Prostate gland (tissue), 2 donors: ENCODE data around the gene ABCC9. TPM values are rescaled to one million over a fixed set of nuclear protein-coding genes. Genes with fewer than 3 reads are reported as not detected.

Source experiments
- DNase-seq: peaks from one replicate; pipeline ENCODE4 v3.0.0-alpha.2; 2019; ENCODE audit warnings: low spot score
- H3K27ac ChIP-seq, 2 donors: fragments of 200-600 bp; sonication (generic); 2 replicates each; pipeline ENCODE4 v1.5.1; 2017 to 2019
- H3K27me3 ChIP-seq: fragments of 200-600 bp; sonication (generic); replicated peaks from 2 replicates; pipeline ENCODE4 v1.5.1; 2019; ENCODE audit not compliant: insufficient read depth
- H3K36me3 ChIP-seq, 2 donors: fragments of 200-600 bp; sonication (generic); 1 replicate in 1 of 2; 2 replicates in 1 of 2; pipeline versions ENCODE4 v1.5.1 to v1.8.1; 2017 to 2019
- H3K4me1 ChIP-seq: fragments of 200-600 bp; sonication (generic); replicated peaks from 2 replicates; pipeline ENCODE4 v1.5.1; 2019
- H3K4me3 ChIP-seq, 2 donors: fragments of 200-600 bp; sonication (generic); 2 replicates each; pipeline ENCODE4 v1.5.1; 2017 to 2019
- H3K9me3 ChIP-seq: fragments of 200-600 bp; sonication (generic); 2 replicates; pipeline ENCODE4 v1.5.1; 2017
- CTCF ChIP-seq, 4 experiments: fragments of 200-600 bp in 2 of 4; fragments of 450-650 bp in 2 of 4; sonication (generic) in 2 of 4; IDR thresholded peaks; 1 replicate in 3 of 4; 2 replicates in 1 of 4; pipeline ENCODE4 v1.5.1; 2016 to 2019; ENCODE audit warnings: antibody characterized with exemption in 4 of 4, mild to moderate bottlenecking in 2 of 4, moderate library complexity in 2 of 4
- POLR2A ChIP-seq: fragments of 450-650 bp; IDR thresholded peaks from one replicate; pipeline ENCODE4 v1.6.1; 2016; ENCODE audit warnings: antibody characterized with exemption, mild to moderate bottlenecking
- POLR2AphosphoS5 ChIP-seq: sonication (generic); formaldehyde crosslinking; IDR thresholded peaks from one replicate; pipeline ENCODE4 v1.6.1; 2017; ENCODE audit warnings: antibody characterized with exemption
- WGBS: methylation state at CpG from one replicate; pipeline ENCODE4 v1.1.5; 2018; 5-methylcytosine and 5-hydroxymethylcytosine counted together
- intact Hi-C: fragments of 100-400 bp; cut with DNase I; formaldehyde crosslinking; loops from one replicate; pipeline ENCODE4 v1.14.2; 2022
- total RNA-seq, 2 donors: library from RNA; depleted of rRNA; stranded (reverse); fragments of >200 nt; gene quantifications; one replicate each; pipeline ENCODE4 v1.1.0, GENCODE V29; 2016

Gene ABCC9
- total RNA-seq, 2 donors from 2014 or later = 6.1 to 10.5 TPM

DNA sequence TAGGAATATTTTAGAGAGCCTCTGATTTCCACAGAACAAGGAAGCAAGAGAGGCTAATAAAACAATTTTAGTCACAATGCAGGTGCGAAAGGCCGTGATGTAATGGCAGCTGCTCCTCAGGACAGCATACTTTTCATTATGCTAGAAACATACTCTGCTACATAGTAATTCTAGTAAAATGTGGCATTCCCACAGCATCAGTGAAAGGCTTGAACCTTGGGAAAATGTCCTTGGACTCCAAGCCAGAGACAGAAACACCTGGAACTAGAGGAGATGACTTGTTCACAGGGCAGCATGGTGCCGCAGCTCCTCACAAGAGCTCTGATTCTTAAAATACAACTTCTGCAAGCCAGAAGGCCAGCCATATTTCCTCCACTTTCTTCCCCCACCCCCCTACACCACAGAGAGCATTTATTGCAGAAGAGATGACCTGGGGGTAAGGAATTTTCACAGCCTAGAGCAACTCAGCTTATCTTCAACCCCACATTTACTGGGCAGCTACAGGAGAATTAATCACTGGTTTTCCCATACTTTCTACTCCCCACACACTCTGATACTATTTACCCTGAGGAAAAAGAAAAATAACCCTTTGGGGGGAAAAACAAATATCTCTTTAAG lies 15.8 kb downstream of the ABCC9 start:
- H3K4me1 ChIP-seq = no peaks in the 10 kb centered on the region
- intact Hi-C loops = no loop called here
- DNase-seq = no peak
- no peak overlapping the region for H3K4me3 ChIP-seq
- no peaks in the 10 kb centered on the region for H3K36me3 ChIP-seq
- H3K27me3 ChIP-seq = no peaks in the 10 kb centered on the region
- TF ChIP-seq CTCF (IDR thresholded peaks at IDR 0.05) = no peak
- no peak for TF ChIP-seq POLR2AphosphoS5
- no peak for TF ChIP-seq POLR2A
- H3K9me3 ChIP-seq = no peaks in the 10 kb centered on the region
- WGBS = 95% methylated on average over 3 of the region's 3 CpGs
- H3K27ac ChIP-seq = no peak overlapping the region

- 87% methylated on average over 1 of the region's 1 CpG for WGBS
- H3K27ac ChIP-seq = no peak overlapping the region
- no peaks in the 10 kb centered on the region for H3K9me3 ChIP-seq
- H3K4me3 ChIP-seq = no peak overlapping the region
- TF ChIP-seq CTCF (IDR thresholded peaks at IDR 0.05) = no peak
- no peak for TF ChIP-seq POLR2AphosphoS5
- no peak for TF ChIP-seq POLR2A
- no peaks in the 10 kb centered on the region for H3K27me3 ChIP-seq
- no peaks in the 10 kb centered on the region for H3K4me1 ChIP-seq
- DNase-seq = no peak
- intact Hi-C loops = no loop called here
- H3K36me3 ChIP-seq = no peaks in the 10 kb centered on the region
Observed at GRCh38 chr12:21921436-21921835, 19.8 kb downstream of the ABCC9 start.

GRCh38 chr12:21918456-21918855 lies 22.8 kb downstream of the ABCC9 start:
- no peaks in the 10 kb centered on the region for H3K27me3 ChIP-seq
- WGBS = 89% methylated on average over 3 of the region's 3 CpGs
- no peaks in the 10 kb centered on the region for H3K4me1 ChIP-seq
- no peak overlapping the region for H3K4me3 ChIP-seq
- no peaks in the 10 kb centered on the region for H3K36me3 ChIP-seq
- intact Hi-C loops = no loop called here
- no peaks in the 10 kb centered on the region for H3K9me3 ChIP-seq
- DNase-seq = no peak
- no peak for TF ChIP-seq CTCF (IDR thresholded peaks at IDR 0.05)
- no peak for TF ChIP-seq POLR2AphosphoS5
- TF ChIP-seq POLR2A = no peak
- H3K27ac ChIP-seq = no peak overlapping the region

DNA sequence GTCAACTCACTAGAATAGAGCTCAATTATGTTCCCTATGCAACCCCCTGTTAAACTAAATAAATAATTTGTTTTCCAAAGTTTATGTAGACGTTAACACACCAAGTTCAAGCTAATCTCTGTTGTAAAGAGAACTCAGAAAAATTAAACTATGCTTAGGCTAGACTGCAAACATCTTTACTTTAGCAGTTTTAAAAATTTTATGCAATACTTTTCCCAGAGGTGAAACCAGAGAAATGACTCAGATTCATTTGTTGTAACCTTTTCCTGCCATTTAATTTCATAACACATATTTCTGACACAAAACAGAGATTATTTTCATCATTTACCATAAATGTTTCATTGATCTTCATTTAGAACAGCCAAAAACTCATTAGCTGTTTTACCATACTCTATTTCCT lies 27.4 kb downstream of the ABCC9 start:
- no peak for TF ChIP-seq CTCF (IDR thresholded peaks at IDR 0.05)
- TF ChIP-seq POLR2A = no peak
- TF ChIP-seq POLR2AphosphoS5 = no peak
- Histone ChIP-seq H3K36me3 (no peaks in the 10 kb centered on the region), H3K4me1 (no peaks in the 10 kb centered on the region), H3K9me3 (no peaks in the 10 kb centered on the region), H3K27ac (no peak overlapping the region), H3K27me3 (no peaks in the 10 kb centered on the region), H3K4me3 (no peak overlapping the region)
- intact Hi-C loops = no loop called here
- WGBS = 80% methylated on average over 1 of the region's 1 CpG
- no peak for DNase-seq

- intact Hi-C loops = no loop called here
- no peak overlapping the region for H3K4me3 ChIP-seq
- no peaks in the 10 kb centered on the region for H3K36me3 ChIP-seq
- no peaks in the 10 kb centered on the region for H3K27me3 ChIP-seq
- TF ChIP-seq CTCF (IDR thresholded peaks at IDR 0.05) (no peak), POLR2AphosphoS5 (no peak), POLR2A (no peak)
- H3K4me1 ChIP-seq = no peaks in the 10 kb centered on the region
- no peaks in the 10 kb centered on the region for H3K9me3 ChIP-seq
- WGBS = 30% methylated on average over 3 of the region's 3 CpGs
- no peak for DNase-seq
- no peak overlapping the region for H3K27ac ChIP-seq
Observed at GRCh38 chr12:21912318-21912717, 28.9 kb downstream of the ABCC9 start.
